Activated B cell treated with CpG ODN at 0.5 μM for 24 hours (primary cell): ENCODE data around the gene EXD3. TPM values are rescaled to one million over a fixed set of nuclear protein-coding genes. Genes with fewer than 3 reads are reported as not detected.

Source experiments
- ATAC-seq: fragments of 200-7000 bp; cut with Tn5 transposase; one replicate; pipeline ENCODE4 v1.10.0; 2021; ENCODE audit warnings: low read depth, mild to moderate bottlenecking, moderate library complexity
- CTCF ChIA-PET: fragments of 350-600 bp; sonication (Branson Sonifier 250); formaldehyde crosslinking; loops from one replicate; lab custom pipeline; 2021; ENCODE audit warnings: antibody characterized with exemption; lab: Charles Lee
- POLR2A ChIA-PET: fragments of 350-600 bp; sonication (Branson Sonifier 250); formaldehyde crosslinking; loops from one replicate; lab custom pipeline; 2021; ENCODE audit warnings: antibody characterized with exemption; lab: Charles Lee
- DNase-seq: peaks from one replicate; pipeline ENCODE4 v3.0.0; 2022
- H3K27ac Mint-ChIP-seq: one replicate; pipeline ENCODE4 v1.8.0; 2020; ENCODE audit warnings: mixed read lengths
- H3K27me3 Mint-ChIP-seq: one replicate; pipeline ENCODE4 v1.8.0; 2021; ENCODE audit warnings: mixed read lengths
- H3K36me3 Mint-ChIP-seq: one replicate; pipeline ENCODE4 v1.8.0; 2021; ENCODE audit warnings: low read depth, mixed read lengths
- H3K4me1 Mint-ChIP-seq: one replicate; pipeline ENCODE4 v1.8.0; 2021; ENCODE audit warnings: mixed read lengths
- H3K4me3 Mint-ChIP-seq: one replicate; pipeline ENCODE4 v1.8.0; 2020; ENCODE audit warnings: mild to moderate bottlenecking, mixed read lengths
- H3K9me3 Mint-ChIP-seq: one replicate; pipeline ENCODE4 v1.8.0; 2020; ENCODE audit warnings: mixed read lengths
- CTCF ChIP-seq: fragments of 200-600 bp; IDR thresholded peaks from one replicate; pipeline ENCODE4 v1.8.0; 2022; ENCODE audit warnings: antibody characterized with exemption, mild to moderate bottlenecking
- intact Hi-C: fragments of 100-400 bp; cut with micrococcal nuclease; formaldehyde crosslinking; loops from one replicate; pipeline ENCODE4 v1.15.1; 2024
- total RNA-seq: library from RNA; stranded (reverse); gene quantifications from 2 replicates; pipeline ENCODE4 v1.2.3, GENCODE V29; 2022

The EXD3 gene
- total RNA-seq, 1 donor from 2014 or later = 12.8 TPM

- H3K36me3 Mint-ChIP-seq = peaks cover 7% of the 10 kb centered on the region
- POLR2A ChIA-PET = no interaction called here
- DNase-seq (no peak), ATAC-seq (no peak)
- H3K4me1 Mint-ChIP-seq = peaks cover 29% of the 10 kb centered on the region
- TF ChIP-seq CTCF = no peak
- CTCF ChIA-PET = no interaction called here
- H3K27ac Mint-ChIP-seq = no peak overlapping the region
- intact Hi-C loops = no loop called here
- H3K27me3 Mint-ChIP-seq = no peaks in the 10 kb centered on the region
- peaks cover 6% of the 10 kb centered on the region for H3K9me3 Mint-ChIP-seq
- no peak overlapping the region for H3K4me3 Mint-ChIP-seq
Observed at GRCh38 chr9:137397675-137398423, 25.1 kb downstream of the EXD3 start.

- no peak overlapping the region for H3K4me3 Mint-ChIP-seq
- H3K9me3 Mint-ChIP-seq = no peaks in the 10 kb centered on the region
- H3K36me3 Mint-ChIP-seq = peaks cover 6% of the 10 kb centered on the region
- no peak for TF ChIP-seq CTCF
- ChIA-PET POLR2A (no interaction called here), CTCF (no interaction called here)
- intact Hi-C loops = no loop called here
- ATAC-seq = no peak
- H3K4me1 Mint-ChIP-seq = peaks cover 21% of the 10 kb centered on the region
- H3K27ac Mint-ChIP-seq = no peak overlapping the region
- H3K27me3 Mint-ChIP-seq = no peaks in the 10 kb centered on the region
- DNase-seq = no peak
Observed at GRCh38 chr9:137396634-137397367, 26.2 kb downstream of the EXD3 start.

DNA sequence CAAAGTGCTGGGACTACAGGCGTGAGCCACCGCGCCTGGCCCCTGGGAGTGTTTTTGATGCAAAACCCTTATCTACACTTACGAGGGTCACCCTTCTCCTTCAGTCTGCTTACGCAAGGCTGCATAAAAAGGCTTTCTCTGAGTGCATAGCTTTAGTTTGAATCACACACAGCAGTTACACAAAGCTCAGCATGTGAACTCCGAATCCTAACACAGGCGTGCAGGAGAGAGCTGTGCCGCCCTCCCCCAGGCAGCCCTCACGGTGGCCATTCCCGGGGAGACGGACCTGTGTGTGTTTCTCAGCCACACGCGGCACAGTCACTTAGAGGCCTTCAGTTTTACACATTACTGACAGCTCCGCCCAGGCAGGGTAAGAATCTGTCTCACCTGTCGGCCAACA lies 26.7 kb downstream of the EXD3 start:
- no peaks in the 10 kb centered on the region for H3K9me3 Mint-ChIP-seq
- H3K4me1 Mint-ChIP-seq = peaks cover 21% of the 10 kb centered on the region
- H3K27ac Mint-ChIP-seq = no peak overlapping the region
- no peak overlapping the region for H3K4me3 Mint-ChIP-seq
- no peak for ATAC-seq
- DNase-seq = no peak
- ChIA-PET CTCF (no interaction called here), POLR2A (interaction anchor here (0.5 kb wide), 1 partner anchor 119 kb away, joined by 3 read pairs; the partner anchor contains the start of gene TOR4A)
- H3K36me3 Mint-ChIP-seq = peaks cover 6% of the 10 kb centered on the region
- H3K27me3 Mint-ChIP-seq = no peaks in the 10 kb centered on the region
- no peak for TF ChIP-seq CTCF
- intact Hi-C loops = no loop called here

DNA sequence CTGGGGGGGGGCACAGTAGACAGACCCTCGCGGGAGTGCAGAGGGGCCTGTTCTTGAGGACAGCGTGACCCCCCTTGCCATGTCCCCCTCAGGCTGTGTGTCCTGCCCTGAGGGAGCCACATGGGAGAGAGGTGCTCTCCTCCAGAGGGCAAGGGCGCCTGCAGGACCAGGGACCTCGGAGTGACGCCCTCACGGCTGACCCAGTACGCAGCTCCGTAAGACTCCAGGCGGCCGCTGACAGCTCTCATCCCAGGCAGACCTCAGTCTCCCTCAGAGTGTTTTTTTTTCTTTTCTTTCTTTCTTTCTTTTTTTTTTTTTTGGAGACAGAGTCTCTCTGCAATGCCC lies 27.3 kb downstream of the EXD3 start:
- ATAC-seq = no peak
- POLR2A ChIA-PET = interaction anchor here (0.5 kb wide), 1 partner anchor 118 kb away, joined by 3 read pairs; the partner anchor contains the start of gene TOR4A
- Mint-ChIP-seq H3K9me3 (no peaks in the 10 kb centered on the region), H3K4me1 (peaks cover 18% of the 10 kb centered on the region), H3K27me3 (no peaks in the 10 kb centered on the region), H3K4me3 (no peak overlapping the region), H3K27ac (no peak overlapping the region), H3K36me3 (peaks cover 6% of the 10 kb centered on the region)
- TF ChIP-seq CTCF = no peak
- CTCF ChIA-PET = no interaction called here
- intact Hi-C loops = no loop called here
- no peak for DNase-seq

- ATAC-seq (no peak), DNase-seq (no peak)
- ChIA-PET CTCF (no interaction called here), POLR2A (no interaction called here)
- Mint-ChIP-seq H3K27ac (no peak overlapping the region), H3K36me3 (peaks cover 6% of the 10 kb centered on the region), H3K9me3 (no peaks in the 10 kb centered on the region), H3K4me3 (no peak overlapping the region), H3K27me3 (no peaks in the 10 kb centered on the region), H3K4me1 (peaks cover 13% of the 10 kb centered on the region)
- TF ChIP-seq CTCF = no peak
- intact Hi-C loops = no loop called here
Observed at GRCh38 chr9:137394866-137395665, 27.9 kb downstream of the EXD3 start.
